Smooth muscle cell of the brain vasculature (primary cell): ENCODE measurements around the gene ZBTB7C.
"Not testable (repeated sequence)": the region's sequence is repeated elsewhere in the genome, so short reads cannot be mapped to it uniquely, and the experiment has no call there.

Source experiments
- DNase-seq: peaks from one replicate; pipeline ENCODE4 v3.0.0-alpha.2; 2012; ENCODE audit warnings: low read depth, low spot score

The ZBTB7C gene

GRCh38 chr18:48408727-48409590 lies at the start of gene ZBTB7C:
Gene ZBTB7C, minus strand, starts transcription at chr18:48409383.
- no peak for DNase-seq

- DNase-seq = no peak
Measured at GRCh38 chr18:48456838-48457237, 47.7 kb upstream of the ZBTB7C start.

GRCh38 chr18:48455555-48456478 lies 46.6 kb upstream of the ZBTB7C start:
- DNase-seq = no peak

GRCh38 chr18:48454261-48454757 lies 45.1 kb upstream of the ZBTB7C start:
- DNase-seq = no peak

- no peak for DNase-seq
Measured at GRCh38 chr18:48453330-48454066, 44.3 kb upstream of the ZBTB7C start.

- no peak for DNase-seq
Measured at GRCh38 chr18:48452861-48453323, 43.7 kb upstream of the ZBTB7C start.

GRCh38 chr18:48450685-48451084 lies 41.5 kb upstream of the ZBTB7C start:
- DNase-seq = no peak

GRCh38 chr18:48446582-48447225 lies 37.5 kb upstream of the ZBTB7C start:
- peak; percentile 54 for DNase-seq

- DNase-seq = peak; percentile 52
Measured at GRCh38 chr18:48445540-48445939, 36.4 kb upstream of the ZBTB7C start.

- no peak for DNase-seq
Measured at GRCh38 chr18:48442761-48443160, 33.6 kb upstream of the ZBTB7C start.

- DNase-seq = no peak
Measured at GRCh38 chr18:48441405-48441881, 32.3 kb upstream of the ZBTB7C start.

- no peak for DNase-seq
Measured at GRCh38 chr18:48440924-48441323, 31.7 kb upstream of the ZBTB7C start.

GRCh38 chr18:48436907-48437306 lies 27.7 kb upstream of the ZBTB7C start:
- no peak for DNase-seq

GRCh38 chr18:48434382-48434781 lies 25.2 kb upstream of the ZBTB7C start:
- DNase-seq = not testable (repeated sequence)

GRCh38 chr18:48433541-48433940 lies 24.4 kb upstream of the ZBTB7C start:
- no peak for DNase-seq

- no peak for DNase-seq
Measured at GRCh38 chr18:48430150-48430549, 21.0 kb upstream of the ZBTB7C start.

GRCh38 chr18:48428475-48429177 lies 19.4 kb upstream of the ZBTB7C start:
- DNase-seq = no peak

- no peak for DNase-seq
Measured at GRCh38 chr18:48422947-48423378, 13.8 kb upstream of the ZBTB7C start.

GRCh38 chr18:48419277-48420022 lies 10.3 kb upstream of the ZBTB7C start:
- no peak for DNase-seq
